ENCODE data around the gene OR4N5.

The OR4N5 gene

DNA sequence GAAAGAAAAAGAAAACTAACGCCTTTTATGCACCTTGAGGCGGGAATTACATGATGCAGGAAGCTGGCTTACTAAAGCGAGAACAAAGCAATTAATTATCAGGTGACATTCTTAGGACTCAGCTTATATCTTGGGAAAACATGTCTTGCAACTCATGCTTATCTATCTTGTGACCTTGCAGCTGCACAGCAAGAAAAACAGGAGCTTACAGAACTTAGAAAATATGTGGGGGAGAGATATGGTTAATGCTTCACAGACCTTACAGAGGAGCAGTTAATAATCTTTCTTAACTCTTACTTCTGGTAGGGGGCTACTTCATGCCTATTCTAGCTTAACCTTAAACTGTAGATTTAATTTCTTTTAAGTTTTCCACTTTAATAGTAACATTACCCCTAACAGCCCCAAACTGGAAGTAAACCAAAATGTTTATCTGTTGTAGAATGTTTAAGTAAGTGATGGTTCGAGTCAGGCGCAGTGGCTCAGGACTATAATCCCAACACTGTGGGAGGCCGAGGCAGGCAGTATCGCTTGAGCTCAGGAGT lies 38.9 kb downstream of the OR4N5 start:
- H3K4me1 Mint-ChIP-seq (ENCODE audit: low read depth), result no peaks in the 10 kb centered on the region
- H3K36me3 Mint-ChIP-seq (ENCODE audit: low read depth), result no peaks in the 10 kb centered on the region
- DNase-seq, result no peak
- H3K27ac Mint-ChIP-seq, result no peak overlapping the region
- peaks cover 6% of the 10 kb centered on the region for H3K27me3 Mint-ChIP-seq
- H3K4me3 Mint-ChIP-seq, result no peak overlapping the region
- H3K9me3 Mint-ChIP-seq, result no peaks in the 10 kb centered on the region

DNA sequence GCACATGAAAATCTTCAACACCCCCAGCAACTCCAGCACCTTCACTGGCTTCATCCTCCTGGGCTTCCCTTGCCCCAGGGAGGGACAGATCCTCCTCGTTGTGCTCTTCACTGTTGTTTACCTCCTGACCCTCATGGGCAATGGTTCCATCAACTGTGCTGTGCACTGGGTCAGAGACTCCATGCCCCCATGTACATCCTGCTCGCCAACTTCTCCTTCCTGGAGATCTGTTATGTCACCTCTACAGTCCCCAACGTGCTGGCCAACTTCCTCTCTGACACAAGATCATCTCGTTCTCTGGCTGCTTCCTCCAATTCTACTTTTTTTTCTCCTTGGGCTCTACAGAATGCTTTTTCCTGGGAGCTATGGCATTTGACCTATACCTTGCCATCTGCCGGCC lies 40.6 kb downstream of the OR4N5 start:
- Mint-ChIP-seq H3K27me3 (peaks cover 6% of the 10 kb centered on the region), H3K36me3 (ENCODE audit: low read depth) (no peaks in the 10 kb centered on the region), H3K27ac (no peak overlapping the region), H3K4me1 (ENCODE audit: low read depth) (no peaks in the 10 kb centered on the region), H3K4me3 (no peak overlapping the region), H3K9me3 (no peaks in the 10 kb centered on the region)
- DNase-seq, result no peak

GRCh38 chr14:20179880-20180279 lies 41.3 kb downstream of the OR4N5 start:
- Mint-ChIP-seq H3K36me3 (ENCODE audit: low read depth) (no peaks in the 10 kb centered on the region), H3K27ac (no peak overlapping the region), H3K4me3 (no peak overlapping the region), H3K9me3 (no peaks in the 10 kb centered on the region), H3K4me1 (ENCODE audit: low read depth) (no peaks in the 10 kb centered on the region), H3K27me3 (peaks cover 6% of the 10 kb centered on the region)
- DNase-seq, result no peak

GRCh38 chr14:20180486-20180885 lies 41.9 kb downstream of the OR4N5 start:
- Mint-ChIP-seq H3K27ac (no peak overlapping the region), H3K4me1 (ENCODE audit: low read depth) (no peaks in the 10 kb centered on the region), H3K36me3 (ENCODE audit: low read depth) (no peaks in the 10 kb centered on the region), H3K27me3 (peaks cover 3% of the 10 kb centered on the region), H3K4me3 (no peak overlapping the region), H3K9me3 (no peaks in the 10 kb centered on the region)
- no peak for DNase-seq

GRCh38 chr14:20184181-20184580 lies 45.6 kb downstream of the OR4N5 start:
- Mint-ChIP-seq H3K27ac (no peak overlapping the region), H3K27me3 (no peaks in the 10 kb centered on the region), H3K36me3 (ENCODE audit: low read depth) (no peaks in the 10 kb centered on the region), H3K4me1 (ENCODE audit: low read depth) (no peaks in the 10 kb centered on the region), H3K4me3 (no peak overlapping the region), H3K9me3 (no peaks in the 10 kb centered on the region)
- no peak for DNase-seq

- no peak for DNase-seq
- H3K4me3 Mint-ChIP-seq, result no peak within 1 kb of the TSS
- H3K9me3 Mint-ChIP-seq, result no peaks in the 10 kb centered on the region
- no peak within 1 kb of the TSS for H3K27ac Mint-ChIP-seq
- H3K4me1 Mint-ChIP-seq (ENCODE audit: low read depth), result no peaks in the 10 kb centered on the region
- no peaks in the 10 kb centered on the region for H3K27me3 Mint-ChIP-seq
- no peaks in the 10 kb centered on the region for H3K36me3 Mint-ChIP-seq (ENCODE audit: low read depth)
These were observed 52.0 kb downstream of the OR4N5 start, which contains the start of gene OR11G2 for GRCh38 chr14:20190596-20190995. Gene OR11G2, plus strand, starts transcription at chr14:20190896. Its CDS starts 6,542 bp downstream, at chr14:20197438.

GRCh38 chr14:20191396-20191795 lies 52.8 kb downstream of the OR4N5 start:
- Mint-ChIP-seq H3K4me1 (ENCODE audit: low read depth) (no peaks in the 10 kb centered on the region), H3K27ac (no peak overlapping the region), H3K36me3 (ENCODE audit: low read depth) (no peaks in the 10 kb centered on the region), H3K9me3 (no peaks in the 10 kb centered on the region), H3K27me3 (no peaks in the 10 kb centered on the region), H3K4me3 (no peak overlapping the region)
- no peak for DNase-seq

DNA sequence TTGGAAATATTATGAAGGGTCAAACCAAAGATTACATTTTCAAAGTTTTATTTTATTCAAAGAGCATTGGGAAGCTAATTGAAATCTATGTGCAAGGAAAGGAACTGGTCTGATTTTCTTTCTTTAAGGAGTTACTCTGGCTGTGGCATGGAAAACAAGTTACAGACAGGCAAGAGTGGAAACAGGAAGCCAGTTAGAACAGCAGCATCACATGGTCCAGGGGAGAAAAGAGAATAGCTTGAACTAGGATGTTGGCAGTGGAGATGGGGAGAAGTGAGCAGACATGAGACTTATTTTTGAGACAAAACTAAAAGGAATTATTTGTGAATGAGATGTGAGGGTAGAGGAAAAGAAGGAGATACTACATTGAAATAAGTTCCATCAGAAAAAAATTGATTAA lies 55.5 kb downstream of the OR4N5 start:
- H3K27me3 Mint-ChIP-seq, result peaks cover 3% of the 10 kb centered on the region
- no peak for DNase-seq
- no peaks in the 10 kb centered on the region for H3K4me1 Mint-ChIP-seq (ENCODE audit: low read depth)
- no peak overlapping the region for H3K27ac Mint-ChIP-seq
- no peaks in the 10 kb centered on the region for H3K36me3 Mint-ChIP-seq (ENCODE audit: low read depth)
- H3K9me3 Mint-ChIP-seq, result no peaks in the 10 kb centered on the region
- no peak overlapping the region for H3K4me3 Mint-ChIP-seq

Data from activated T-cell treated with anti-CD3 and anti-CD28 coated beads, Interleukin-2, amount 50 U/mL, for 24 hours (primary cell).